Measurements from ENCODE around the gene PPL. TPM values are rescaled to one million over a fixed set of nuclear protein-coding genes. Genes with fewer than 3 reads are reported as not detected.
A peak's percentile ranks its signal among the peaks of the same experiment; 100 is the strongest.

The PPL gene
- total RNA-seq, 1 experiment from 2014 or later: 49.1 TPM

- ChIA-PET POLR2A (no interaction called here), CTCF (interaction anchor here (0.6 kb wide), 1 partner anchor 298 kb away, joined by 3 read pairs; no protein-coding TSS in a partner anchor)
- no peak overlapping the region for H3K4me3 Mint-ChIP-seq (ENCODE audit: unreplicated experiment)
- no peak for DNase-seq (ENCODE audit: unreplicated experiment)
- peaks cover 14% of the 10 kb centered on the region for H3K27me3 Mint-ChIP-seq (ENCODE audit: insufficient read depth, unreplicated experiment)
- H3K27ac Mint-ChIP-seq (ENCODE audit: low read depth, unreplicated experiment): no peak overlapping the region
- H3K4me1 Mint-ChIP-seq (ENCODE audit: insufficient read depth, unreplicated experiment): peaks cover 12% of the 10 kb centered on the region
- BruUV-seq (replicated peaks): no TSS peak
- TF ChIP-seq CTCF (IDR thresholded peaks at IDR 0.05; ENCODE audit: unreplicated experiment): no peak
- intact Hi-C loops (cut with micrococcal nuclease): no loop called here
- no peaks in the 10 kb centered on the region for H3K36me3 Mint-ChIP-seq (ENCODE audit: insufficient read depth, unreplicated experiment)
- no peaks in the 10 kb centered on the region for H3K9me3 Mint-ChIP-seq (ENCODE audit: unreplicated experiment)
These were observed 23.6 kb upstream of the PPL start for GRCh38 chr16:4960579-4960978.

GRCh38 chr16:4958510-4959438 is 21.8 kb upstream of the PPL start:
- Mint-ChIP-seq H3K27ac (ENCODE audit: low read depth, unreplicated experiment) (no peak overlapping the region), H3K36me3 (ENCODE audit: insufficient read depth, unreplicated experiment) (no peaks in the 10 kb centered on the region), H3K4me3 (ENCODE audit: unreplicated experiment) (peak overlapping the region; percentile 90), H3K9me3 (ENCODE audit: unreplicated experiment) (no peaks in the 10 kb centered on the region), H3K27me3 (ENCODE audit: insufficient read depth, unreplicated experiment) (peaks cover 14% of the 10 kb centered on the region), H3K4me1 (ENCODE audit: insufficient read depth, unreplicated experiment) (peaks cover 12% of the 10 kb centered on the region)
- POLR2A ChIA-PET: interaction anchor here (0.6 to 1.6 kb wide), 10 partner anchors 14 to 190 kb away, joined by 3 to 11 read pairs (median 4); partner anchors contain the start of genes NAGPA and PPL
- intact Hi-C loops (cut with micrococcal nuclease): loop anchor here (5.0 to 10.0 kb wide), 4 partner anchors 266 to 606 kb away; partner anchors contain the start of genes NUDT16L1, PAM16 and UBALD1
- CTCF ChIA-PET: interaction anchor here (0.7 to 2.4 kb wide), 5 partner anchors 14 to 134 kb away, joined by 3 to 12 read pairs (median 4); no protein-coding TSS in a partner anchor
- no TSS peak for BruUV-seq (replicated peaks)
- DNase-seq (ENCODE audit: unreplicated experiment): no peak
- TF ChIP-seq CTCF (IDR thresholded peaks at IDR 0.05; ENCODE audit: unreplicated experiment): no peak

- Mint-ChIP-seq H3K9me3 (ENCODE audit: unreplicated experiment) (no peaks in the 10 kb centered on the region), H3K4me1 (ENCODE audit: insufficient read depth, unreplicated experiment) (peaks cover 12% of the 10 kb centered on the region), H3K4me3 (ENCODE audit: unreplicated experiment) (peak within 1 kb of the TSS; percentile 90), H3K36me3 (ENCODE audit: insufficient read depth, unreplicated experiment) (no peaks in the 10 kb centered on the region), H3K27me3 (ENCODE audit: insufficient read depth, unreplicated experiment) (peaks cover 14% of the 10 kb centered on the region), H3K27ac (ENCODE audit: low read depth, unreplicated experiment) (no peak within 1 kb of the TSS)
- ChIA-PET CTCF (interaction anchor here (0.7 to 4.3 kb wide), 9 partner anchors 21 to 372 kb away, joined by 3 to 33 read pairs (median 5); partner anchors contain the start of genes GLYR1, PPL and UBN1), POLR2A (interaction anchor here (0.9 to 2.4 kb wide), 10 partner anchors 13 to 189 kb away, joined by 3 to 14 read pairs (median 4); partner anchors contain the start of genes NAGPA and PPL)
- no peak for TF ChIP-seq CTCF (IDR thresholded peaks at IDR 0.05; ENCODE audit: unreplicated experiment)
- no TSS peak for BruUV-seq (replicated peaks)
- DNase-seq (ENCODE audit: unreplicated experiment): peak; percentile 99
- intact Hi-C loops (cut with micrococcal nuclease): loop anchor here (2.0 to 10.0 kb wide), 6 partner anchors 135 to 606 kb away; partner anchors contain the start of genes NUDT16L1, PAM16, ROGDI and UBALD1
These were observed 21.0 kb upstream of the PPL start, which contains the start of gene SEC14L5 for GRCh38 chr16:4957720-4958509. Gene SEC14L5, plus strand, starts transcription at chr16:4958330. Its CDS starts 994 bp downstream, at chr16:4959324.
